ENCODE data around the gene FAM135A.

Gene FAM135A

GRCh38 chr6:70395301-70395672, 18.0 kb upstream of the FAM135A start:
- no peaks in the 10 kb centered on the region for H3K9me3 ChIP-seq (ENCODE audit: control insufficient read depth in 5 of 5, low read length in 5 of 5)
- peaks cover 0 to 4% (median 0%) of the 10 kb centered on the region in 5 donors for H3K27me3 ChIP-seq (ENCODE audit: control insufficient read depth in 5 of 5, insufficient read depth in 4 of 5, low read length in 5 of 5)
- no peak overlapping the region for H3K4me3 ChIP-seq (ENCODE audit: low read depth in 1 of 5, low read length in 5 of 5)
- H3K27ac ChIP-seq (ENCODE audit: low read depth, low read length): no peak overlapping the region
- H3K4me1 ChIP-seq (ENCODE audit: control insufficient read depth in 5 of 5, insufficient read depth in 5 of 5, low read length in 5 of 5): peaks cover 0 to 17% (median 0%) of the 10 kb centered on the region in 5 donors
- no peaks in the 10 kb centered on the region for H3K36me3 ChIP-seq (ENCODE audit: control insufficient read depth in 5 of 5, insufficient read depth in 5 of 5, low read length in 5 of 5)
- H3K9ac ChIP-seq (ENCODE audit: low read length in 5 of 5): no peak overlapping the region

- peaks cover 0 to 17% (median 0%) of the 10 kb centered on the region in 5 donors for H3K4me1 ChIP-seq (ENCODE audit: control insufficient read depth in 5 of 5, insufficient read depth in 5 of 5, low read length in 5 of 5)
- no peak overlapping the region for H3K9ac ChIP-seq (ENCODE audit: low read length in 5 of 5)
- H3K4me3 ChIP-seq (ENCODE audit: low read depth in 1 of 5, low read length in 5 of 5): no peak overlapping the region
- H3K27ac ChIP-seq (ENCODE audit: low read depth, low read length): no peak overlapping the region
- H3K36me3 ChIP-seq (ENCODE audit: control insufficient read depth in 5 of 5, insufficient read depth in 5 of 5, low read length in 5 of 5): no peaks in the 10 kb centered on the region
- H3K9me3 ChIP-seq (ENCODE audit: control insufficient read depth in 5 of 5, low read length in 5 of 5): no peaks in the 10 kb centered on the region
- H3K27me3 ChIP-seq (ENCODE audit: control insufficient read depth in 5 of 5, insufficient read depth in 4 of 5, low read length in 5 of 5): peaks cover 0 to 4% (median 0%) of the 10 kb centered on the region in 5 donors
These were observed 17.1 kb upstream of the FAM135A start for GRCh38 chr6:70396163-70396562.

GRCh38 chr6:70396796-70397729, 16.2 kb upstream of the FAM135A start:
- Histone ChIP-seq H3K36me3 (ENCODE audit: control insufficient read depth in 5 of 5, insufficient read depth in 5 of 5, low read length in 5 of 5) (no peaks in the 10 kb centered on the region), H3K9me3 (ENCODE audit: control insufficient read depth in 5 of 5, low read length in 5 of 5) (no peaks in the 10 kb centered on the region), H3K27me3 (ENCODE audit: control insufficient read depth in 5 of 5, insufficient read depth in 4 of 5, low read length in 5 of 5) (peaks cover 0 to 4% (median 0%) of the 10 kb centered on the region in 5 donors), H3K4me3 (ENCODE audit: low read depth in 1 of 5, low read length in 5 of 5) (no peak overlapping the region), H3K4me1 (ENCODE audit: control insufficient read depth in 5 of 5, insufficient read depth in 5 of 5, low read length in 5 of 5) (peaks cover 0 to 17% (median 0%) of the 10 kb centered on the region in 5 donors), H3K27ac (ENCODE audit: low read depth, low read length) (peak overlapping the region; percentile 62), H3K9ac (ENCODE audit: low read length in 5 of 5) (no peak overlapping the region)

GRCh38 chr6:70398783-70399728, 14.3 kb upstream of the FAM135A start:
- H3K27me3 ChIP-seq (ENCODE audit: control insufficient read depth in 5 of 5, insufficient read depth in 4 of 5, low read length in 5 of 5): peaks cover 0 to 4% (median 0%) of the 10 kb centered on the region in 5 donors
- H3K4me1 ChIP-seq (ENCODE audit: control insufficient read depth in 5 of 5, insufficient read depth in 5 of 5, low read length in 5 of 5): peaks cover 0 to 17% (median 0%) of the 10 kb centered on the region in 5 donors
- H3K36me3 ChIP-seq (ENCODE audit: control insufficient read depth in 5 of 5, insufficient read depth in 5 of 5, low read length in 5 of 5): no peaks in the 10 kb centered on the region
- H3K27ac ChIP-seq (ENCODE audit: low read depth, low read length): no peak overlapping the region
- H3K4me3 ChIP-seq (ENCODE audit: low read depth in 1 of 5, low read length in 5 of 5): no peak overlapping the region
- no peaks in the 10 kb centered on the region for H3K9me3 ChIP-seq (ENCODE audit: control insufficient read depth in 5 of 5, low read length in 5 of 5)
- H3K9ac ChIP-seq (ENCODE audit: low read length in 5 of 5): no peak overlapping the region

- Histone ChIP-seq H3K4me3 (ENCODE audit: low read depth in 1 of 5, low read length in 5 of 5) (no peak overlapping the region), H3K4me1 (ENCODE audit: control insufficient read depth in 5 of 5, insufficient read depth in 5 of 5, low read length in 5 of 5) (no peaks in the 10 kb centered on the region), H3K9ac (ENCODE audit: low read length in 5 of 5) (no peak overlapping the region), H3K27me3 (ENCODE audit: control insufficient read depth in 5 of 5, insufficient read depth in 4 of 5, low read length in 5 of 5) (peaks cover 0 to 5% (median 0%) of the 10 kb centered on the region in 5 donors), H3K9me3 (ENCODE audit: control insufficient read depth in 5 of 5, low read length in 5 of 5) (no peaks in the 10 kb centered on the region), H3K27ac (ENCODE audit: low read depth, low read length) (no peak overlapping the region), H3K36me3 (ENCODE audit: control insufficient read depth in 5 of 5, insufficient read depth in 5 of 5, low read length in 5 of 5) (no peaks in the 10 kb centered on the region)
These were observed 8.7 kb upstream of the FAM135A start for GRCh38 chr6:70404658-70405057.

- no peak overlapping the region for H3K4me3 ChIP-seq (ENCODE audit: low read depth in 1 of 5, low read length in 5 of 5)
- no peaks in the 10 kb centered on the region for H3K36me3 ChIP-seq (ENCODE audit: control insufficient read depth in 5 of 5, insufficient read depth in 5 of 5, low read length in 5 of 5)
- H3K9ac ChIP-seq (ENCODE audit: low read length in 5 of 5): no peak overlapping the region
- H3K27me3 ChIP-seq (ENCODE audit: control insufficient read depth in 5 of 5, insufficient read depth in 4 of 5, low read length in 5 of 5): peaks cover 0 to 5% (median 0%) of the 10 kb centered on the region in 5 donors
- no peaks in the 10 kb centered on the region for H3K9me3 ChIP-seq (ENCODE audit: control insufficient read depth in 5 of 5, low read length in 5 of 5)
- H3K27ac ChIP-seq (ENCODE audit: low read depth, low read length): no peak overlapping the region
- peaks cover 0 to 15% (median 11%) of the 10 kb centered on the region in 5 donors for H3K4me1 ChIP-seq (ENCODE audit: control insufficient read depth in 5 of 5, insufficient read depth in 5 of 5, low read length in 5 of 5)
These were observed 4.1 kb upstream of the FAM135A start for GRCh38 chr6:70409216-70409615.

- H3K27ac ChIP-seq (ENCODE audit: low read depth, low read length): no peak overlapping the region
- peaks cover 0 to 3% (median 0%) of the 10 kb centered on the region in 5 donors for H3K27me3 ChIP-seq (ENCODE audit: control insufficient read depth in 5 of 5, insufficient read depth in 4 of 5, low read length in 5 of 5)
- peaks cover 0 to 20% (median 17%) of the 10 kb centered on the region in 5 donors for H3K4me1 ChIP-seq (ENCODE audit: control insufficient read depth in 5 of 5, insufficient read depth in 5 of 5, low read length in 5 of 5)
- H3K4me3 ChIP-seq (ENCODE audit: low read depth in 1 of 5, low read length in 5 of 5): no peak overlapping the region
- H3K9me3 ChIP-seq (ENCODE audit: control insufficient read depth in 5 of 5, low read length in 5 of 5): no peaks in the 10 kb centered on the region
- no peak overlapping the region for H3K9ac ChIP-seq (ENCODE audit: low read length in 5 of 5)
- no peaks in the 10 kb centered on the region for H3K36me3 ChIP-seq (ENCODE audit: control insufficient read depth in 5 of 5, insufficient read depth in 5 of 5, low read length in 5 of 5)
These were observed 1.6 kb upstream of the FAM135A start for GRCh38 chr6:70411542-70412251.

GRCh38 chr6:70412252-70413113, 825 bp upstream of the FAM135A start:
- Histone ChIP-seq H3K27me3 (ENCODE audit: control insufficient read depth in 5 of 5, insufficient read depth in 4 of 5, low read length in 5 of 5) (no peaks in the 10 kb centered on the region), H3K9ac (ENCODE audit: low read length in 5 of 5) (peak overlapping the region; percentile 71 to 95 (median 79)), H3K4me1 (ENCODE audit: control insufficient read depth in 5 of 5, insufficient read depth in 5 of 5, low read length in 5 of 5) (peaks cover 0 to 20% (median 17%) of the 10 kb centered on the region in 5 donors), H3K9me3 (ENCODE audit: control insufficient read depth in 5 of 5, low read length in 5 of 5) (no peaks in the 10 kb centered on the region), H3K4me3 (ENCODE audit: low read depth in 1 of 5, low read length in 5 of 5) (peak overlapping the region; percentile 77 to 99 (median 99)), H3K27ac (ENCODE audit: low read depth, low read length) (peak overlapping the region; percentile 65), H3K36me3 (ENCODE audit: control insufficient read depth in 5 of 5, insufficient read depth in 5 of 5, low read length in 5 of 5) (peaks cover 0 to 3% (median 0%) of the 10 kb centered on the region in 5 donors)
